H9 (cell line): ENCODE measurements around the gene ITGB2. TPM values are rescaled to one million over a fixed set of nuclear protein-coding genes. Genes with fewer than 3 reads are reported as not detected.

Experiments
- DNase-seq: peaks from one replicate; pipeline ENCODE4 v3.0.0-alpha.2; 2017
- H2AFZ ChIP-seq: one replicate; pipeline ENCODE4 v1.6.1; 2013; ENCODE audit warnings: mild to moderate bottlenecking, low read length, control low read depth, moderate library complexity
- H2AK5ac ChIP-seq: 2 replicates; pipeline ENCODE4 v1.6.1; 2013; ENCODE audit warnings: low read length, control low read depth, mixed read lengths; ENCODE audit not compliant: insufficient read length
- H2BK120ac ChIP-seq: one replicate; pipeline ENCODE4 v1.6.1; 2013; ENCODE audit warnings: low read depth, mild to moderate bottlenecking, low read length, control low read depth, inconsistent platforms; ENCODE audit not compliant: poor library complexity, severe bottlenecking
- H2BK12ac ChIP-seq: 2 replicates; pipeline ENCODE4 v1.6.1; 2013; ENCODE audit warnings: low read length, control low read depth, mixed read lengths, low read depth; ENCODE audit not compliant: insufficient read length
- H2BK15ac ChIP-seq: 2 replicates; pipeline ENCODE4 v1.6.1; 2013; ENCODE audit warnings: low read depth, low read length, control low read depth
- H2BK20ac ChIP-seq: one replicate; pipeline ENCODE4 v1.6.1; 2013; ENCODE audit warnings: low read depth, mild to moderate bottlenecking, low read length, control low read depth, inconsistent platforms; ENCODE audit not compliant: poor library complexity, severe bottlenecking
- H2BK5ac ChIP-seq: 2 replicates; pipeline ENCODE4 v1.6.1; 2013; ENCODE audit warnings: low read length, control low read depth, mixed read lengths; ENCODE audit not compliant: insufficient read length
- H3K14ac ChIP-seq: 2 replicates; pipeline ENCODE4 v1.6.1; 2013; ENCODE audit warnings: low read length, control low read depth; ENCODE audit not compliant: insufficient read depth
- H3K18ac ChIP-seq: 2 replicates; pipeline ENCODE4 v1.6.1; 2013; ENCODE audit warnings: low read depth, mild to moderate bottlenecking, mixed read lengths, low read length, control low read depth; ENCODE audit not compliant: insufficient read length
- H3K23ac ChIP-seq: 2 replicates; pipeline ENCODE4 v1.6.1; 2013; ENCODE audit warnings: low read length, control low read depth, mixed read lengths, low read depth; ENCODE audit not compliant: insufficient read length
- H3K23me2 ChIP-seq: 2 replicates; pipeline ENCODE4 v1.6.1; 2013; ENCODE audit warnings: low read depth, mild to moderate bottlenecking, mixed read lengths, low read length, control low read depth; ENCODE audit not compliant: insufficient read length, poor library complexity, severe bottlenecking
- H3K27ac ChIP-seq: 2 replicates; pipeline ENCODE4 v1.5.1; 2013; ENCODE audit warnings: low read length, control low read depth, mixed read lengths, low read depth; ENCODE audit not compliant: insufficient read length
- H3K27me3 ChIP-seq: 2 replicates; pipeline ENCODE4 v1.6.1; 2013; ENCODE audit warnings: low read length, control low read depth, inconsistent platforms; ENCODE audit not compliant: insufficient read depth
- H3K4ac ChIP-seq: 2 replicates; pipeline ENCODE4 v1.6.1; 2013; ENCODE audit warnings: low read depth, mild to moderate bottlenecking, control low read depth, inconsistent platforms, low read length, moderate library complexity
- H3K4me1 ChIP-seq: 2 replicates; pipeline ENCODE4 v1.6.1; 2013; ENCODE audit warnings: low read length, control low read depth, inconsistent platforms; ENCODE audit not compliant: insufficient read depth
- H3K4me2 ChIP-seq: 2 replicates; pipeline ENCODE4 v1.6.1; 2013; ENCODE audit warnings: low read length, control low read depth, mixed read lengths; ENCODE audit not compliant: insufficient read length, insufficient read depth
- H3K56ac ChIP-seq: 2 replicates; pipeline ENCODE4 v1.6.1; 2013; ENCODE audit warnings: low read depth, mild to moderate bottlenecking, mixed read lengths, low read length, control low read depth; ENCODE audit not compliant: insufficient read length
- H3K79me1 ChIP-seq: 2 replicates; pipeline ENCODE4 v1.6.1; 2013; ENCODE audit warnings: low read depth, mild to moderate bottlenecking, moderate library complexity, low read length, control low read depth, inconsistent platforms; ENCODE audit not compliant: insufficient read depth, poor library complexity, severe bottlenecking
- H3K79me2 ChIP-seq: 2 replicates; pipeline ENCODE4 v1.6.1; 2013; ENCODE audit warnings: low read length, control low read depth, inconsistent platforms; ENCODE audit not compliant: insufficient read depth
- H3K9ac ChIP-seq: 2 replicates; pipeline ENCODE4 v1.6.1; 2013; ENCODE audit warnings: low read length, control low read depth, mixed read lengths; ENCODE audit not compliant: insufficient read length; ENCODE audit errors: extremely low read depth
- H3K9me3 ChIP-seq: one replicate; pipeline ENCODE4 v1.6.1; 2013; ENCODE audit warnings: low read depth, low read length, inconsistent platforms; ENCODE audit not compliant: control insufficient read depth
- H3T11ph ChIP-seq: one replicate; pipeline ENCODE4 v1.6.1; 2013; ENCODE audit warnings: mild to moderate bottlenecking, low read length, control low read depth, inconsistent platforms
- H4K20me1 ChIP-seq: one replicate; pipeline ENCODE4 v1.6.1; 2013; ENCODE audit not compliant: control insufficient read depth, insufficient read length, insufficient read depth
- H4K5ac ChIP-seq: 2 replicates; pipeline ENCODE4 v1.6.1; 2013; ENCODE audit warnings: low read depth, mild to moderate bottlenecking, mixed read lengths, low read length, control low read depth; ENCODE audit not compliant: insufficient read length
- H4K8ac ChIP-seq: replicated peaks from 2 replicates; pipeline ENCODE4 v1.6.1; 2013; ENCODE audit warnings: low read length, control low read depth, mixed read lengths, low read depth; ENCODE audit not compliant: insufficient read length
- H4K91ac ChIP-seq: 2 replicates; pipeline ENCODE4 v1.6.1; 2013; ENCODE audit warnings: low read depth, mild to moderate bottlenecking, moderate library complexity, mixed read lengths, low read length, control low read depth; ENCODE audit not compliant: insufficient read length
- H3K27ac Mint-ChIP-seq, 3 experiments: 2 replicates in 2 of 3; 3 replicates in 1 of 3; pipeline ENCODE4 v1.8.0; 2020 to 2021; ENCODE audit warnings: mixed read lengths in 3 of 3, mild to moderate bottlenecking in 1 of 3, moderate library complexity in 1 of 3
- H3K27me3 Mint-ChIP-seq: 2 replicates; pipeline ENCODE4 v1.8.0; 2021; ENCODE audit warnings: low read depth, mild to moderate bottlenecking, moderate library complexity, mixed read lengths
- H3K36me3 Mint-ChIP-seq, 3 experiments: 2 replicates in 2 of 3; 3 replicates in 1 of 3; pipeline ENCODE4 v1.8.0; 2020 to 2021; ENCODE audit warnings: low read depth in 3 of 3, mixed read lengths in 3 of 3; ENCODE audit not compliant: insufficient read depth in 1 of 3
- H3K4me1 Mint-ChIP-seq, 2 experiments: 2 replicates each; pipeline ENCODE4 v1.8.0; 2020; ENCODE audit warnings: mixed read lengths in 2 of 2
- H3K4me3 Mint-ChIP-seq, 2 experiments: 2 replicates in 1 of 2; 3 replicates in 1 of 2; pipeline ENCODE4 v1.8.0; 2020 to 2021; ENCODE audit warnings: mild to moderate bottlenecking in 2 of 2, mixed read lengths in 2 of 2, moderate library complexity in 1 of 2
- H3K9me3 Mint-ChIP-seq, 2 experiments: 2 replicates in 1 of 2; 3 replicates in 1 of 2; pipeline ENCODE4 v1.8.0; 2020; ENCODE audit warnings: mild to moderate bottlenecking in 2 of 2, mixed read lengths in 2 of 2, moderate library complexity in 1 of 2
- WGBS: extraction: QIAGEN DNeasy Blood & Tissue Kit; methylation state at CpG from one replicate; pipeline ENCODE4 v1.1.7; 2013; ENCODE audit warnings: missing lambda C conversion rate, low lambda C conversion rate, mixed read lengths; ENCODE audit not compliant: insufficient read length; ENCODE audit errors: extremely low coverage; 5-methylcytosine and 5-hydroxymethylcytosine counted together
- total RNA-seq: library from RNA; stranded (reverse); gene quantifications from 2 replicates; pipeline ENCODE4 v1.2.1, GENCODE V29; 2021
- TF ChIP-seq, protein P1 (sequence below): fragments of 200-600 bp; sonication (generic); conservative IDR thresholded peaks from 3 replicates; pipeline ENCODE4 v1.8.0; 2021; ENCODE audit warnings: antibody characterized with exemption, mild to moderate bottlenecking

The ITGB2 gene
- total RNA-seq, 1 experiment from 2014 or later = 1.1 TPM

DNA sequence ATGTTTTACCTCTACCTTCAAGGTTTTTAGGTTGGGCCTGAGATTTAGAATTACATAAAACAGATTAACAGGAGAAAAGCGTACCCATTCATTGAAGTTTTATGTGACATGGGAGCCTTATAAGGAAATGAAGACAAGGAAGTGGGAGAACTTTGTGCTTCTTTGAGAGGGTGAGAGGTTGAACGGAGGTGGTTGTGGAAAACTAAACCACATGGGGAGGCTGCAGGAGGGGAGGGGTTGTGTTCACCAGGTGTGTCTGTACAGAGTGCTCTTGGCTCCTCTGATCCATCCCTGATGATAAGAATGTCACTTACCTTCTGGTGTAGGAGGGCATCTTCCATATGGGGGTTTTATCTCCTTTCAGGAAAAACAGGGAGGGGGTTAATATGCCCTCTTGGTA, 21.9 kb upstream of the ITGB2 start:
- no peak overlapping the region for H3K27ac ChIP-seq

More for the DNA sequence above, 21.9 kb upstream of the ITGB2 start:
- TF ChIP-seq, protein P1, sequence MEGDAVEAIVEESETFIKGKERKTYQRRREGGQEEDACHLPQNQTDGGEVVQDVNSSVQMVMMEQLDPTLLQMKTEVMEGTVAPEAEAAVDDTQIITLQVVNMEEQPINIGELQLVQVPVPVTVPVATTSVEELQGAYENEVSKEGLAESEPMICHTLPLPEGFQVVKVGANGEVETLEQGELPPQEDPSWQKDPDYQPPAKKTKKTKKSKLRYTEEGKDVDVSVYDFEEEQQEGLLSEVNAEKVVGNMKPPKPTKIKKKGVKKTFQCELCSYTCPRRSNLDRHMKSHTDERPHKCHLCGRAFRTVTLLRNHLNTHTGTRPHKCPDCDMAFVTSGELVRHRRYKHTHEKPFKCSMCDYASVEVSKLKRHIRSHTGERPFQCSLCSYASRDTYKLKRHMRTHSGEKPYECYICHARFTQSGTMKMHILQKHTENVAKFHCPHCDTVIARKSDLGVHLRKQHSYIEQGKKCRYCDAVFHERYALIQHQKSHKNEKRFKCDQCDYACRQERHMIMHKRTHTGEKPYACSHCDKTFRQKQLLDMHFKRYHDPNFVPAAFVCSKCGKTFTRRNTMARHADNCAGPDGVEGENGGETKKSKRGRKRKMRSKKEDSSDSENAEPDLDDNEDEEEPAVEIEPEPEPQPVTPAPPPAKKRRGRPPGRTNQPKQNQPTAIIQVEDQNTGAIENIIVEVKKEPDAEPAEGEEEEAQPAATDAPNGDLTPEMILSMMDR = no peak
- Histone ChIP-seq H4K20me1 (no peaks in the 10 kb centered on the region), H2AFZ (no peak overlapping the region), H2BK12ac (no peak overlapping the region), H3K23ac (no peak overlapping the region), H3K14ac (no peak overlapping the region), H3K9ac (no peak overlapping the region), H3K4me1 (no peaks in the 10 kb centered on the region), H3K9me3 (no peaks in the 10 kb centered on the region), H3K56ac (no peak overlapping the region), H2BK120ac (no peak overlapping the region), H4K91ac (no peak overlapping the region), H2AK5ac (no peak overlapping the region), H3K18ac (no peak overlapping the region), H3K4ac (no peak overlapping the region), H3K27me3 (no peaks in the 10 kb centered on the region), H4K8ac (no peak overlapping the region), H2BK5ac (no peak overlapping the region), H2BK15ac (no peak overlapping the region), H3K23me2 (peaks cover 11% of the 10 kb centered on the region), H3T11ph (no peak overlapping the region), H3K79me1 (peaks cover 8% of the 10 kb centered on the region), H2BK20ac (no peak overlapping the region), H3K4me2 (no peak overlapping the region), H4K5ac (no peak overlapping the region), H3K79me2 (peaks cover 57% of the 10 kb centered on the region; the same call in 1 of the 2 replicates)
- DNase-seq = no peak
- Mint-ChIP-seq H3K36me3 (peaks cover 29 to 53% (median 50%) of the 10 kb centered on the region in 3 experiments; a peak in 6 of 7 replicates), H3K27me3 (peaks cover 3% of the 10 kb centered on the region), H3K9me3 (no peaks in the 10 kb centered on the region; a peak in 1 of 5 replicates), H3K4me3 (peak overlapping the region in 1 of 2 experiments; percentile 43; a peak in 2 of 5 replicates), H3K4me1 (peaks cover 24 to 25% of the 10 kb centered on the region in 2 experiments), H3K27ac (no peak overlapping the region)
- WGBS = no CpG with 5 or more reads among the region's 2 CpGs
